GM20000 (cell line): ENCODE results near the gene SETX.

Experiments used
- DNase-seq: peaks from one replicate; pipeline ENCODE4 v3.0.0; 2012; ENCODE audit warnings: low spot score
- TF ChIP-seq, protein P1 (sequence below): IDR thresholded peaks from 2 replicates; pipeline ENCODE4 v1.5.1; 2012; ENCODE audit warnings: mild to moderate bottlenecking, control low read depth; ENCODE audit errors: extremely low read depth, missing control alignments

SETX gene

DNA sequence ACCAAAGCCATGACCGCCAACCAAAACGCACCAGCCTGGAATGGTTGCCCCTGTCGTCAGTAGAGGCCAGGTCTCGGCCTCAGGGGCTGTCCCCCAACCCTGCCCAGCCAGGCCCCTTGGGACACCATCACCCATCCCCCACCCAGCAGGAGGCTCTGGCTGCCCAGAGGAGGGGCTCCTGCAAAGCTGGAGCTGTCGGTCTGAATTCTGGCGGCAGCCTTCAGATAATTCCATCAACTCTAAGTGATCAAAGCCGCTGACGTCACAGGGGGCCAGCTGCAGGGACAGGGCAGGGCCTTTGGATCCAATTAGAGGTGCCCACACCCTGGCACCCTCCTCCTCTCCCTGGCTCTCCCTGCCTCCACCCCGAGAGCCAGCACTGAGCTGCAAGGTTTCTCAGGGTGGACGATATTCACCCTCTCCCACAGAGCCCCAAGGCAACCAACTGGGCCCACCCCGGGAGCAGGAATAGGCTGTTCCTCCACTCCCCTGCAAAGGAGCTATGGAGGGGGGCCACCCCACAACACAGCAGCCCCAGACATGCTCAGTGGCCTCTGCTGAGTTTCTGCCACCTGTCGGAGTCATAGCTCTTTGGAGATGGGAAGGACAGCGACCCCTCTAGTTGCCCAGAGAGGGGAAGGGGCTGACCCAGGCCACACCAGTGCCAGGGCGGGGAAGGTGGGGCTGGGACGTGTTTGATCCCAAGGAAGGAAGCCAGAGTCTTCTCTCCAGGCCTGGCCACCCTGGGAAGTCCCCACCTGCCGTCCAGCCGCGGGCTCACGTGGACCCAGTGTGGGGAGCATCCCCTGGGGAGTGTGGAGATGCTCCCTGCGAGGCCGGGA, 114.6 kb downstream of the SETX start:
- no peak for DNase-seq
- TF ChIP-seq, protein P1, sequence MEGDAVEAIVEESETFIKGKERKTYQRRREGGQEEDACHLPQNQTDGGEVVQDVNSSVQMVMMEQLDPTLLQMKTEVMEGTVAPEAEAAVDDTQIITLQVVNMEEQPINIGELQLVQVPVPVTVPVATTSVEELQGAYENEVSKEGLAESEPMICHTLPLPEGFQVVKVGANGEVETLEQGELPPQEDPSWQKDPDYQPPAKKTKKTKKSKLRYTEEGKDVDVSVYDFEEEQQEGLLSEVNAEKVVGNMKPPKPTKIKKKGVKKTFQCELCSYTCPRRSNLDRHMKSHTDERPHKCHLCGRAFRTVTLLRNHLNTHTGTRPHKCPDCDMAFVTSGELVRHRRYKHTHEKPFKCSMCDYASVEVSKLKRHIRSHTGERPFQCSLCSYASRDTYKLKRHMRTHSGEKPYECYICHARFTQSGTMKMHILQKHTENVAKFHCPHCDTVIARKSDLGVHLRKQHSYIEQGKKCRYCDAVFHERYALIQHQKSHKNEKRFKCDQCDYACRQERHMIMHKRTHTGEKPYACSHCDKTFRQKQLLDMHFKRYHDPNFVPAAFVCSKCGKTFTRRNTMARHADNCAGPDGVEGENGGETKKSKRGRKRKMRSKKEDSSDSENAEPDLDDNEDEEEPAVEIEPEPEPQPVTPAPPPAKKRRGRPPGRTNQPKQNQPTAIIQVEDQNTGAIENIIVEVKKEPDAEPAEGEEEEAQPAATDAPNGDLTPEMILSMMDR: no peak

DNA sequence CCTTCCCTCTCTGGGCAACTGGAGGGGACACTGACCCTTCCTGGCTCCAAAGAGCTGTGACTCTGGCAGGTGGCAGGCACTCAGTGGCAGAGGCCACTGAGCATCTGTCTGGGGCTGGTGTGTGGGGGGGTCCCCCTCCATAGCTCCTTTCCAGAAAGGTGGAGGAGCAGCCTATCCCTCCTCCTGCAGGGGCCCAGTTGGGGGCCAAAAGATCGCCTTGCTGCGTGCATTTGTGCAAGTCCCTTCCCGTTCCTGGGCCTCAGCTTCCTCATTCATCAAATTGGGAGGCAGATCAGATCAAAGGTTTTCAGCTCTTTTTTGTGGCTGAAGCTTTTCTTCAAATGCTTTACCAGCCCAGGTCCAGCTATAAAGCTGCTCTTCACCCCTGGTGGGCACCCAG, 115.3 kb downstream of the SETX start:
- TF ChIP-seq, protein P1: no peak
- DNase-seq: no peak

DNA sequence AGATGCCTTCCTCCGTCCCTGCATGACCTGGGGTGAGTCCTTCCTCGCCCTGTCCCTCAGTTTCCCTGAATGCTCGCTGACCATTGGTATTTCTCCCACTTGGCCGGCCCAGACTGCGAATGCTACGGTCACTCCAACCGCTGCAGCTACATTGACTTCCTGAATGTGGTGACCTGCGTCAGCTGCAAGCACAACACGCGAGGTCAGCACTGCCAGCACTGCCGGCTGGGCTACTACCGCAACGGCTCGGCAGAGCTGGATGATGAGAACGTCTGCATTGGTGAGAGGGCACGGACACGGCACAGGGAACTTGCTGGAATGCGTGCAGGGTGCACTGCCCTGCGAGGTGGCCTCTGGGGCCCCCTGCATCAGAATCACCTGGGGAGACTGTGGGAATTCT, 115.8 kb downstream of the SETX start:
- TF ChIP-seq, protein P1: no peak
- no peak for DNase-seq

DNA sequence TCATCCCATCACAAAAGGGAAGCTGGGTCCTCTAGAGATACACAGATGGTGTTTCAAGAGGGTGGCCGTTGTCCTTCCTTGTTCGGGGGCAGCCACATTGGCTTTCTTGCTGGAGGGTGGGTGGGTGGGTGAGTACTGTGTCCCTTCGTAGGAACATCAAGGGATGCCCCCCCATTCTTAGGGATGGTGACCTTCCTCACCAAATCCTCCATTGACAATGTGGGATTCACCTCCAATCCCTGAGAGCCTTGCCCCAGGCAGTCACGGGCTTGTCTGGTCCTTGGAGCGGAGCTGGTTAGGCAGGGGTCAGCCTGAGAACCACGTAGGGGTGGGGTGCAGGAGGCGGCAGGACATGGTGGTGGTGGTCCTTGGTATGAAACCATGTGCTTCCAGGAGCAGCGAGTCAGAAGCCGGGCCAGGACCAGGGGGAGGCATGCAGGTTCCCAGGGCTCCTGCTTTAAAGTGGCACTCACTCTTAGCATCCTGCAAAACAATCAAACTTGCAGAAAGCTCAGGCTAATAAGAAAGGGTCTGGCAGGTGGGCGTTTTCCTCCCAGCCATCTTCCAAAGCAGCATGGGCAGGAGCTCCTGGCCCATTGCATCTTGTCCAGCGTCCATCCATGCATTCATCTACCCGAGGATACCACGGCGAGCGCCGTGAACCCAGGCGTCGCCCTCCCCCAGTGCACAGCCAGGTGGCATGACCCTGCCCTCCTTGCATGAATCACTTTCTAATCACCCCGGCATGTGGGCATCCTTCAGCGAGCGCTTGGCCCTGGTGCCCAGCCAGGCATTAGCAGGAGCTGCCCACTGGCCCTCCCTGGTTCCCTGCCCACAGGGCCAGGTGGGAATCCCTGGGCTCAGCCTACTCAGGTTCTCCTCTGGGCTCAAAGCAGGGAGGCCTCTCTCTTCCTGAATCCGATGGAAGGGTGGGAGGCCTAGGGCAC, 116.5 kb downstream of the SETX start:
- no peak for DNase-seq
- TF ChIP-seq, protein P1: no peak

DNA sequence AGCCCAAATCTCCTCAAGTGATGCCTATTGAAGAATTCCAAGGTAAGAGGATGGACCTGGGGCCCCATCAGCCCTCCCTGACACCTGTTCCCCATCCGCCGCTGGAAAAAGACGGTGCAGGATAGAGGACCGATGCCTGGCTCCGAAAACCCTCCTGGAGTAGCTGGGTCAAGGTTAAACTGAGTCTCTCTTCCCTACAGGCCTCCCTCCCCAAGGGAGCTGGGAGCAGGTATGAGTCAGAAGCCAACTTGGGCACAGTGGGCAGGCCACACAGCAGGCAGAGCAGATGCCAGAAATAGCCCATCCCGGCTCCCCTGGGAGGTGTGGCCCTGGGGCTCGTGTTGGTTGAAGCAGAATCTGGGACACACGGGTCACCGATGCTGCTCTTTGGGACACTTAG, 117.3 kb downstream of the SETX start:
- TF ChIP-seq, protein P1: no peak
- no peak for DNase-seq

DNA sequence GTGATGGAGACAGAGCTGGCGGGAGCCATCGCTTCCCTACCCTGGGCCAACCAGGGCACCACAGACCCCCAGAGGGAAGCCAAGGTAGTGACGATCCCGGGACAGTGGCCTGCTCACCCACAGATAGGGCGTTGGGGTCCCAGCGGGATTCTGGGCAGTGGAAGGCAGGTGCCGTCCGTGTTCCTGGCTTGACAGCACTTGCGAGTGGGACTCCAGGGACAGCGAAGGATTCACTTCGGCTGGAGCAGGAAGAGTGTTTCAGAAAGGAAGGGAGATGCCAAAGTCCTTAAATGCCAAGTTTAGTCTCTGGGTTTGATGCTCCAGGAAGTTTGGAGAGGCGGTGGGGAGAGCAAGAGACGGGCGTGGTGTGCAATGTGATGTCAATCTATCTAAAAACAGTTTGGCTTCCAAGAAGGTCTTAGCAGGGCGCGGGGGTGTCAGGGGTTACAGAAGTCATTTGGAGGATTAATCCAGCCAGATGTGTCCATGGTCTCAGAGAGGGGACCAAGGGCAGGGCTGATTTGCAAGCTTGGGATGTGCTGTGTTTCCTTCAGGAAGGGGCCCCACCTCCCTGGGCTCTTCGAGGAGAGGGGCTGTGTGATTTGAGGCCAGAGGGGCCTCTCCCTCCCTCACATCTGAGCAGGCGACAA, 118.0 kb downstream of the SETX start:
- no peak for DNase-seq
- TF ChIP-seq, protein P1: no peak
